NCI-H1105 (cell line): ENCODE data around the gene D2HGDH.
"Not testable (repeated sequence)": the region's sequence is repeated elsewhere in the genome, so short reads cannot be mapped to it uniquely, and the experiment has no call there.

Source experiments
- DNase-seq: peaks from one replicate; lab custom pipeline; 2025; lab: John Stamatoyannopoulos, UW

The D2HGDH gene

DNA sequence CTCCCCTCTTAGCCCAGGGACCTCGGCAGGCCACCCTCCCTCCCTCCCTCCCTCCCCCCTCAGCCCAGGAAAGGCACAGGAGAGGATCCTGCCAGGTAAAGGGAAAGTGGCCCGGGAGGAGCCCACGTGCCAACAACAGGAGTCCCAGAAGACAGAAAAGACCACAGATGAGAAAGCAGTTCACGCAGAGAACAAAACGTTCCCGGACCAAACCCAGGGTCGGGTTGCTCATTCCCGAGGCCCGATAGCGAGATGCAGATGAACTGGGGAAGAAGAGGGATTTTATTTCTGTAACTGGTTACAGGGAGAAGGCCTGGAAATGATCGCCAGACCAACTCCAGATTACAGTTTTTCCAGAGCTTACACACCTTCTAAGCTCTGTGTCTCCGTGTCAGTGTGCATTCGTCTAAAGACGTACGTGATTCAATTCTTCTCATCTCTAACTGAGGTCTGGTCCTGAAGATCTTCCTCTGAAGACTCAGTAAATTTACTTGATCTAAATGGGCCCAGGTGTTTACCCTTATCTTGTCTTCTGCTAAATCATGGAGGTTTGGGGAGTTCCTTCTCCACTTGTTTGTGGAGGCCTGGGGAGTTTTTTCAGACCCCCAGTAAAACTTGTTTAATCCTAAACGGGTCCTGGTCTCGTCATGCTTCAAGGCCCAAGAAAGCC, 73.8 kb downstream of the D2HGDH start:
- no peak for DNase-seq

DNA sequence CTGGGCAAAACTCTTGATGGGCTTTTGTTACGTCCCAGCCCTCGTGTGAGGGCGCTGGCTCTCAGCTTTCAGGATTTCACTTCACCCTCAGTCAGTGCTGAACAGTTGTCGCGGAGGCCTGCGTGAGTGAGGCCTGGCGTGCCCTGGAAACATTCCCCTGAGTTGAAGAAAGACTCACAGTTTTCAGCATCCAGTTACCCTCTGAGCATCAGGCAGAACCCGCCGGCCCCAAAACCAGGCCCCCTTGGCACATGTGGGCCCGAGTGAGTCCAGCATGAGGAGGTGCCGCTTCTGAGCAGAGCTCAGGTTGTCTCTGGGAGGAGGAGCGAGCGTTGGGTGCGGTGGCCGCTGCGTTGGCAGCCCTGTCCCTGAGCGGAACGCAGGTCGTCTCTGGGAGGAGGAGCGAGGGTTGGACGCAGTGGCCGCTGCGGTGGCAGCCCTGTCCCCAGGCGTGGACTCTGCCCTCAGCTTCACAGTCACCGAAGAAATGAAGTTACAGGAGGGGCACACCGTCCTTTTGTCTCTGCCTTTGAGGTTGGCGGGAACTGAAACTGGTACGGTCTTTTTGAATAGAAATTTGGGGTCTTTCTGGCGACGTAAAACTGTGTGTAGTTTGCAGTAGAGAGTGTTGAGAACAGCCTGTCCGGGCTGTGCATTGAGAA, 74.4 kb downstream of the D2HGDH start, which contains the start of gene NEU4:
Gene NEU4 (plus strand): TSS at position 473 of the 662 bp plus-strand sequence. CDS start 5,292 bp downstream, outside the sequence.
- no peak for DNase-seq

DNA sequence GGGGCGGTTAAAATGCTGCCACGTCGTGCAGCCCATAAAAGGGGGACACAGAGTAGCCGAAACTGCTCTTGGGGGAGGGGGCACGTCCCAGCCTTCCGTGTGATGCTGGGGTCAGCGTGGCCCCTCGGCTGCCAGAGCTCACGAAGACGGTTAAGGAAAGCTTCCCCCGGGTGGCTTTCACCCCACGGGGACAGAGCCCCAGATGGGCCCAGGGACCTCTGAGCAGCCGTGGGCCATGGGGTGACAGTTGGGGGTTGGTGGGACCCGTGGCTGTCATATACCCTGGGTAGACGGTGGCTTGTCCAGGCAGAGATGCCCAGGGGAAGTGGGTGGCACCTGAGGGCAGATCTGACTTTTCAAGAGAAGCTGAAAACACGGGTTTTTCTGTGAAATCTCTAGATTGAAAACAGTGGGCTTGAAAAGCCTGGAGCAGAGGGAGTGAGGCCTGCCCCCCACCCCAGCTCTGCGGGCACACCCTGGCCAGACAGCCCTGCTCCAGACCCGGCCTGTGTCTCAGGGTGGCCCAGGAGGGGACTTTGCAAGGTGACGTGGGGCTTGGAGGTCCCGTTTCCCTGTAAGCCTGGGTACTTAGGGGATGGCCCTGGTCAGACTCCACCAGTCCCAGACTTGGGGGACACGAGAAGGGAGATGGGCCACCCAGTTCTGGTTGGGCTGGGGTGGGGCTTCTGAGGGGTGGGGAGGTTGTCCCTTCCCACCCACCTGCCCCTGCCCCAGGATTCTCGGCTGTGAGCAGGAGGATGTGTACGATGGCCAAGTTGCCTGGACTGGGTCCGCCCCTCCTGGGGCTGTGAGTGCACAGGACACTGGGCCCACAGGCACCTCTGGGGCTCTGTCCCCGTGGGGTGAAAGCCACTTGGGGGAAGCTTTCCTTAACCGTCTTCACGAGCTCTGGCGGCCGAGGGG, 75.2 kb downstream of the D2HGDH start:
- no peak for DNase-seq

DNA sequence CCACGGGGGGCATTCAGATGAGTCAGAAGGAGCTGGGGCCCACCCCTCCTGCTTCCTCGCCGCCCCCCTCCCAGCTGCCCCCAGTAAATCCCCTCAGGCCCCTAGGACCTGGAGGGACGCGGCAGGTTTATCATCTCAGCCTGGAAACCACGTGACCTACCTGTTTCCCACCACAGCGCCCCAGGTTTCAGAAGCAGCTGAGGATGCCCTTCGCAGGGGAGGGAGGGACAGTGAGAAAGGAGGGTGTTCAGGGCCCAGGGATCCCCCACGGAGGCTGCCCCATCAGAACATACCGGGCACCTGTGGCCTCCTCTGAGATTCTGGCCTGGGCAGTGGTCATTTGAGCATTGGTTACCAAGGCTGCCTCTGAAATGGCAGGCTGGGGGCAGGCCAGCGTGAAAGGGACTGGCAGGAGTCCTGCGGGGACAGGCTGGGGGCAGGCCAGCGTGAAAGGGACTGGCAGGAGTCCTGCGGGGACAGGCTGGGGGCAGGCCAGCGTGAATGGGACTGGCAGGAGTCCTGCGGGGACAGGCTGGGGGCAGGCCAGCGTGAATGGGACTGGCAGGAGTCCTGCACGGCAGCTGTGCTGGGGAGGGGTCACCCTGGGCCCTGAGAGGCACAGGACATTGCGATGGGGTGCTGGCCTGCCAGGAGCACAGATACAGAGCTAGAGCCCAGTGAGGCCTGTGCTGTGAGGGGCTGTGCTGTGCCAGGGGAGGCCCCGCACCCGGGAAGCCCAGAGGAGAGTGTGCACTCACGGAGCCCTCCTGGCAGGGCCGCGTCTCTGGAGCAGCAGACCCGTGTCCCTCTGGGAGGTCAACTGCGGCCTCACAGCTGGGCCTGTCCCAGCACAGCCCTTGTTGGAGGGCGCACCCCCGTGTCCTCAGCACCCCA, 76.1 kb downstream of the D2HGDH start:
- no peak for DNase-seq

DNA sequence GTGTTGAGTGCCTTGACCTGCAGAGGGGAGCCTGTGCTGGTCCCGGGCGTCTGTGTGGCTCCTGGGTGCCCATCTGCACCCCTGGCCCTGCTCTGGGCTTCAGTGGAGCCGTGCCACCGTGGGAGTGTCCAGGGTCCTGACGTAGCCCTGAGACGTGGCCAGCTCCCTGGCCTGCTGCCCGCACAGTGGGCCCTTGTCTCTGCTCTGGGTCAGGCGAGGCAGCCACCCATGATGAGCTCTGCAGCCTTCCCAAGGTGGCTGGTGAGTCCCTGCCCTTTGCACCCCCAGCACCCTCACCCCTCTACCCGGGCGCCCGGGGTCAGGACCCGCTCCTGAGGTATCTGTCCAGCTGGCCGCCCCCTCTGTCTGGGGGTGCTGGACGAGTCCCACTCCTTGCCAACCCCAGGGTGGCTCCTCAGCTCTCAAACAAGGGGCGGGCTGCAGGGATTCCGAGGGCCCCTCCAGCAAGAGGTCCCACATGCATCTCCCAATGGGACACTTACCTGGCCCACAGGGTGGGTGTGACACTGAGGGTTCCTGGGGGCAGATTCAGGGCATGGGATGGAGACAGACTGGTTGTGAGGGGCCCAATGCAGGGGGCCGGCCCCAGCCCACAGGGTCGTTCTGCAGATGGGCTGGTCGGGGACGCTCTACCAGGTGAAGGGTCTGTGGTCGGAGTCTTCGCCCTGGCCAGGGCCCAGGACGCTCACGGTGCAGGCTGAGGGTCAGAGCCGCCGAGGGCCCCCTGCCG, 76.9 kb downstream of the D2HGDH start:
- no peak for DNase-seq

DNA sequence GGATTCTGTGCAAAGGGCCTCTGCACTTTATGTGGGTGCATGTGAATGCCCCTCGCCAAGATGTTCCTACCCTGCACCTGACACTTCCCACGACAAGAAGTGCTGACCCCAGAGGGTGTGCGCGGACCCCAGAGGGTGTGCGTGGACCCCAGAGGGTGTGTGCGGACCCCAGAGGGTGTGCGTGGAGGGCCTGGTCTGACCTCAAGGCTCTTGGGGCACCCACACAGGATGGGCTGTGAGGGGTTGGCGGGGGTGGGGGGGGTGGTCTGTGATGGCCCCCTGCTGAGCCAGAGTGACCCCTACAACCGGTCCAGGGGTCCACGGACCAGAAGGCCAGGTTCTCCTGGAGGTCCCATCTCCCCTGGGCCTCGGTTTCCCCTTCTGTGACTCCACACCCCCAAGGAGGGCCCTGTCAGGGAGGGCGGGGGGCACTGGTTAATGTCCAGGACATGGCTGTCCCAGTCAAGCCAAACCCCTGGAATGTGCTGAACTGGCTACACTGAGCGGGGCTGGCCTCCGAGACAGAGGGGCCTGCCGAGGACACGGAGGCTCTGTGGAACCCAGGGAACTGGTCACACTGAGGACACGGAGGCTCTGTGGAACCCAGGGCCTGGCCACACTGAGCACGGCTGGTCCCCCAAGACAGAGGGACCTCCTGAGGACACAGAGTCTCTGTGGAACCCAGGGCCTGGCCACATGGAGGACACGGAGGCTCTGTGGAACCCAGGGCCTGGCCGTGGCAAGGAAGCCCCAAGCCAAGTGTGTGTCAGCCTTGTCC, 77.7 kb downstream of the D2HGDH start:
- DNase-seq: no peak

DNA sequence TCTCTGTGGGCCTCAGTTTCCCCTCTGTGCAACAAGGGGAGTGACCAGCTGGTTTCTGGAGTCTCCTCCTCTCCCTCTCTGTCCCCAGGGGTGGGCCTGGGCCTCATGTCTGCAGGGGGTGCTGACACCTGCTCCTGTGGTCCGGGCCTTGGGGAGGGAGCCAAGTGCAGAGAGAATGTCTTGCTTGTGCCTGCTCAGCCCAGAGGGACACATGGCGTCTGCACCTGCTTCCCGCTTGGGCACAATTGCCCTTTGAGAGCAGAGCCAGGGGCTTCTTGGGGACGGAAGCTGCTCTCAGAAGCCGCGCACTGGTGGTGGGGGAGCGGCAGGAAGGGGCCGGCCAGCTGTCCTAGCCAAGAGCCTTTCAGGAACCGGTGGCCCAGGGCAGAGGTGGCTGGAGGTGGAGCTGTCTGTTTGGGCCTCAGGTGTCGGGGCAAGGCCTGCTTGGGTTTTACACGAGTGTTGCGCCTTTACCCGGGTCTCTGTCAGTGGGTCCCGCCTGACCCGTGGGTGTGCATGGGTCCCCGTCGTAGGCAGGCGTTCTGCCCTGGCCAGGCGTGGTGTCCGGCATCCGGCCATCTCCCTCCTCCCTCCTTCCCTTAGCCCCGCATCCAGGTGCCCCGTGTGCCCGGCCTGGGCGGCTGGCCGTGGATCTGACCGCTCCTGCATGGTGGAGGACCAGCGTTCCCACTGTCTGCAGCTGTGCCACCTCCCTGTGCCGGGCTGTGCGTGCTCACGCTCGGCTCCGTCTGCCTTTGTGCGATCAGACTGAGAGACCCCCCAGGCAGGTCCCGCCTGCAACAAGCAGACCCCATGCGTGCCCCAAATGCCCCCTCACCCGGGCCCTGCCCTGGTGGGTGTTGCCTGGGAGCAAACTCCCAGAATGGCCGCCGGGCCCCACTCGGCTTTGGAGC, 78.6 kb downstream of the D2HGDH start:
- no peak for DNase-seq

DNA sequence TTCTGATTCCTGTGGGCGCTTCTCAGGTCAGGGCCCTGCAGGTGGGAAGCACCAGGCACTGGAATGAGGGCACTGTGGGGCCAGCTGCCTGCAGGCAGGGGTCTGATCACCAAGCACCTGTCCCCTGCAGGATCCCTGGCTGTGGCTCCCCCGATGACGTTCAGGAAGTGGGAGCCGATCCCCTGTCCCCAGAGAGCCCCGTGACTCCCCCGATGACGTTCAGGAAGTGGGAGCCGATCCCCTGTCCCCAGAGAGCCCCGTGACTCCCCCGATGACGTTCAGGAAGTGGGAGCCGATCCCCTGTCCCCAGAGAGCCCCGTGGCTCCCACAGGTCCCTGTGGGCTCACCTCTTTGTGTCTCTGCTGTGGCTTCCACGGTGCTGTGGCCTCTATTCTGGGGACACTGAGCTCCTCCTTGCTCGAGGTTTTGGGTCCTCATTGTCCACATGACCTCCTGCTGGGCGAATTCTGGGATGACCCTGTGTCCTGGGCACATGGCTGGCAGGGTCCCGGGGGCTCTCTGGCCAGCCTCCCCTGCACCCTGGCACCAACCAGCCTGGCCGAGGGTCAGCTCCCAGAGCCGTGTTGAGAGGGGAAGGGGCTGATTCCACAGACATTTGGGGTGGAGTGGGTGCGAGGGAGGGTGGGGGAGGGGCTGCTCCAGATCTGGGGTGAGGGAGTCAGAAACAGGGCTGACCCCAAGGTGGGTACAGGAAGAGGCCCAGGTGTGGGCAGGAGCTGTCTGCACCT, 79.4 kb downstream of the D2HGDH start:
- DNase-seq: no peak

DNA sequence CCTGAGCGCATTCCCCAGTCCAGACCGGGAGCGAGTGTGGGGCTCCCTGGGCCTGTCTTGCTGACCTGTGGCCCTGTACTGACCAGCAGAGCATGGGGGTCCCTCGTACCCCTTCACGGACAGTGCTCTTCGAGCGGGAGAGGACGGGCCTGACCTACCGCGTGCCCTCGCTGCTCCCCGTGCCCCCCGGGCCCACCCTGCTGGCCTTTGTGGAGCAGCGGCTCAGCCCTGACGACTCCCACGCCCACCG, 79.9 kb downstream of the D2HGDH start:
- DNase-seq: no peak

DNA sequence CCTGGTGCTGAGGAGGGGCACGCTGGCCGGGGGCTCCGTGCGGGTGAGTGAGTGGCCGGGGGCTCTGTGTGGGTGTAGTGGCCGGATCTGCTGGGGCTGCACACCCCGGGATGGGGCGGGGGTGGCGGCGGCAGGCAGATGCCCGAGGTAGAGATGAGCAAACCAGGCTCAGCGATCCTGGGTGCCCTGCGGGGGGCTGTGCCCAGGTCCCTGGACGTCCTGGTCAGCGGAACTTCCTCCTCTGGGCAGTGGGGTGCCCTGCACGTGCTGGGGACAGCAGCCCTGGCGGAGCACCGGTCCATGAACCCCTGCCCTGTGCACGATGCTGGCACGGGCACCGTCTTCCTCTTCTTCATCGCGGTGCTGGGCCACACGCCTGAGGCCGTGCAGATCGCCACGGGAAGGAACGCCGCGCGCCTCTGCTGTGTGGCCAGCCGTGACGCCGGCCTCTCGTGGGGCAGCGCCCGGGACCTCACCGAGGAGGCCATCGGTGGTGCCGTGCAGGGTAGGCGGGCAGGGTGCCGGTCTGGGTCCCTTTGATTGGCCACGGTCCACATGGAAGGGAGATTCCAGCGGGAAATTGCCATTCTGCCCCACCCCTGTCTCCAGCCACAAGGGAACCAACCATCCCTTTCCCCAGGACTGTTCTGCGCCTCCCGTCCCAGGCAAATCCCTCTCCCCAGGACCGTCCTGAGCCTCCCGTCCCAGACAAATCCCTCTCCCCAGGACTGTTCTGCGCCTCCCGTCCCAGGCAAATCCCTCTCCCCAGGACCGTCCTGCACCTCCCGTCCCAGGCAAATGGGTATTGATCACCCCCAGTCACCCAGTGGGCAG, 80.4 kb downstream of the D2HGDH start:
- DNase-seq: no peak

DNA sequence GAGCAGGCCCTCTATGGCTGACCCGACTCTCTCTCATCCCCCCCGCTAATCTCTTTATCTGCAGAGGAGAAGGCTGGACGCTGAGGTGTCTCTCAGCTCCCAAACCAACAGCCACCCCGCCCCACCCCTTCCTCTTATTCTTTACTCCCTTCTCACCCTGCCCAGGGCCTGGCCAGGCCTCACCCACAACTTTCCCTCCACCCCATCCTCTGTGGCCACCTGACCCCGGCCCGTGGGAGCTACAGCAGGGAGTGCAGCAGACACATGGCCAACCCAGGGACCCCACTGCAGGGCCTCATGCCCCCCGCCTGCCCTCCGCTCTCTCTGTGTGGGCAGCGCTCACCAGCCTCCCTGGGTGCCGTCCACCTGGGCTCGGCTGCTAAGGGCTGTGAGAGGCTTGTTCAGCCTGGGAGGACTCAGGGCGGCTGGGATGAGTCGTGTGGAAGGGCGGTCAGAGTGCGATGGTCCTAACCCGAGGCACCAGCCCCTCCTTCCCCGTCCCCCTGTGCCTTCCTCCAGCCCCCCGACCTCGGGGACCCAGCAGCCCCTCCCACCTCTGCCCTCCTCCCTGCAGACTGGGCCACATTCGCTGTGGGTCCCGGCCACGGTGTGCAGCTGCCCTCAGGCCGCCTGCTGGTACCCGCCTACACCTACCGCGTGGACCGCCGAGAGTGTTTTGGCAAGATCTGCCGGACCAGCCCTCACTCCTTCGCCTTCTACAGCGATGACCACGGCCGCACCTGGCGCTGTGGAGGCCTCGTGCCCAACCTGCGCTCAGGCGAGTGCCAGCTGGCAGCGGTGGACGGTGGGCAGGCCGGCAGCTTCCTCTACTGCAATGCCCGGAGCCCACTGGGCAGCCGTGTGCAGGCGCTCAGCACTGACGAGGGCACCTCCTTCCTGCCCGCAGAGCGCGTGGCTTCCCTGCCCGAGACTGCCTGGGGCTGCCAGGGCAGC, 81.3 kb downstream of the D2HGDH start:
- DNase-seq: no peak

DNA sequence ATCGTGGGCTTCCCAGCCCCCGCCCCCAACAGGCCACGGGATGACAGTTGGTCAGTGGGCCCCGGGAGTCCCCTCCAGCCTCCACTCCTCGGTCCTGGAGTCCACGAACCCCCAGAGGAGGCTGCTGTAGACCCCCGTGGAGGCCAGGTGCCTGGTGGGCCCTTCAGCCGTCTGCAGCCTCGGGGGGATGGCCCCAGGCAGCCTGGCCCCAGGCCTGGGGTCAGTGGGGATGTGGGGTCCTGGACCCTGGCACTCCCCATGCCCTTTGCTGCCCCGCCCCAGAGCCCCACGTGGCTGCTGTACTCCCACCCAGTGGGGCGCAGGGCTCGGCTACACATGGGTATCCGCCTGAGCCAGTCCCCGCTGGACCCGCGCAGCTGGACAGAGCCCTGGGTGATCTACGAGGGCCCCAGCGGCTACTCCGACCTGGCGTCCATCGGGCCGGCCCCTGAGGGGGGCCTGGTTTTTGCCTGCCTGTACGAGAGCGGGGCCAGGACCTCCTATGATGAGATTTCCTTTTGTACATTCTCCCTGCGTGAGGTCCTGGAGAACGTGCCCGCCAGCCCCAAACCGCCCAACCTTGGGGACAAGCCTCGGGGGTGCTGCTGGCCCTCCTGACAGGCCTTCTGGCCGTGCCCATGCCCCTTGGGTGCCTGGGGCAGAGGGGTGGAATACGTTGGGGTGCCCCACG, 82.1 kb downstream of the D2HGDH start:
- no peak for DNase-seq

DNA sequence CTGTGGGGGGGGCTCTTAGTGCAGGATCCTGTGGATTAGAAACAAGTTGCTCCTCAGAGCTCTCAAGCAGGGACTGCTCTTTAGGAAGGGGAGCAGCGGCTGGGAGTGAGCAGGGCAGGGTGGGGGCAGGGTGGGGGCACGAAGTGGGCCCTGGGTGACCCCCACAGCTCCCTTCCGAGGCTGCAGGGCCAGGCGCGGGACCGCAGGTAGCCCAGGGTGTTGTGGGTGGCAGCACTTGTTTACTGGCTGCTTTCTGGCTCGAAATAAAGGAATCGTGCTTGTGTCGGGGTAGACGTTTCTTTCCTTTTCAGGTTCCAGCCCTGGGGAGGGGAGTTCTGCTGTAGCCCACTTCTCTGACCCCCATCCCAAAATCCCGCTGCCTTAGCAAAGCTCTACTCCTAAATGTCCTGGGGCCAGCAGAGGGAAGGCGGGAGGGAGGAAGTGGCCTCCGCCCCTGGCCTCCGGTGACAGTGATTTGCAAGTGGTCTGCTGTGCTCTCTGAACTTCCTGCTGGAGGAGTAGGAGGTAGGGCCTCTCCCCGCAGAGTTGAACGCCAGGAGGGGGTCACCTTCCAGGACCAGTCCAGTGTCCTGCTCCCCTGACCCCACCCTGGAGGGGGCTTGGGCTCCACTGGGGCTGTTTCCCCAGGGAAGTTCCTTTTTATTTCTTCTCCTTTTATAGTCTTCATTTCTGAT, 82.8 kb downstream of the D2HGDH start:
- no peak for DNase-seq

DNA sequence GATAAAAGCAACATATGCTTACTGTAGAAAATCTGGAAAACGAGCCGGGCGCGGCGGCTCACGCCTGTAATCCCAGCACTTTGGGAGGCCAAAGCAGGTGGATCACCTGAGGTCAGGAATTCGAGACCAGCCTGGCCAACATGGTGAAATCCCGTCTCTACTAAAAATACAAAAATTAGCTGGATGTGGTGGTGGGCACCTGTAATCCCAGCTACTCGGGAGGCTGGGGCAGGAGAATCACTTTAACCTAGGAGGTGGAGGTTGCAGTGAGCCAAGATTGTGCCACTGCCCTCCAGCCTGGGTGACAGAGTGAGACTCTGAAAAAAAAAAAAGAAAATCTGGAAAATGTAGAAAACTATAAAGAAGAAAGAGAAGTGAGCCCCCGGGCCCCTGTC, 83.4 kb downstream of the D2HGDH start:
- DNase-seq: not testable (repeated sequence)
